A549 (cell line): ENCODE data around the gene MAT2A. TPM values are rescaled to one million over a fixed set of nuclear protein-coding genes. Genes with fewer than 3 reads are reported as not detected.

ENCODE experiments used
- ATAC-seq, 2 experiments: fragments of 200-7000 bp in 1 of 2; fragments of >200 bp in 1 of 2; cut with Nextera tagmentation in 1 of 2; cut with Tn5 transposase in 1 of 2; 3 replicates each; pipeline versions ENCODE4 v1.8.0 to v1.9.1; 2018 to 2020; ENCODE audit warnings: mild to moderate bottlenecking in 1 of 2, moderate library complexity in 1 of 2
- CTCF ChIA-PET: fragments of 300-600 bp; sonication (Branson Sonifier 250); formaldehyde crosslinking; extraction: SDS; loops from one replicate; lab custom pipeline; 2021; ENCODE audit warnings: antibody characterized with exemption, inconsistent platforms; lab: Yijun Ruan, JAX
- POLR2A ChIA-PET: fragments of 350-600 bp; formaldehyde crosslinking; extraction: SDS; loops from one replicate; lab custom pipeline; 2021; ENCODE audit warnings: antibody characterized with exemption, inconsistent platforms; lab: Yijun Ruan, JAX
- DNase-seq, 2 experiments: peaks; one replicate each; pipeline versions ENCODE4 v3.0.0 to v3.0.0-alpha.2; 2011 to 2016; ENCODE audit warnings: low read depth in 1 of 2, low spot score in 1 of 2
- FAIRE-seq: peaks from 2 replicates; lab custom pipeline; 2011; peaks lifted over from hg19 to GRCh38; lab: Jason Lieb, UNC
- H3K27ac ChIP-seq, 2 experiments: fragments of >200 bp; sonication (Bioruptor Twin); formaldehyde crosslinking; 3 replicates each; pipeline ENCODE4 v1.5.1; 2016 to 2017
- H3K4me1 ChIP-seq: fragments of >200 bp; sonication (Bioruptor Twin); formaldehyde crosslinking; 3 replicates; pipeline ENCODE4 v1.6.1; 2016
- H3K4me2 ChIP-seq: fragments of >200 bp; sonication (Bioruptor Twin); formaldehyde crosslinking; 3 replicates; pipeline ENCODE4 v1.6.1; 2016
- H3K4me3 ChIP-seq: fragments of >200 bp; sonication (Bioruptor Twin); formaldehyde crosslinking; 3 replicates; pipeline ENCODE4 v1.5.1; 2016
- H3K9me3 ChIP-seq: fragments of >200 bp; sonication (Bioruptor Twin); formaldehyde crosslinking; 3 replicates; pipeline ENCODE4 v1.6.1; 2016
- CBX8 ChIP-seq: fragments of 200-600 bp; sonication (generic); IDR thresholded peaks from 2 replicates; pipeline ENCODE4 v1.6.1; 2016
- CEBPB ChIP-seq, 2 experiments: fragments of >200 bp in 1 of 2; sonication (Bioruptor Twin) in 1 of 2; formaldehyde crosslinking in 1 of 2; IDR thresholded peaks; 2 replicates each; pipeline ENCODE4 v1.6.1; 2012 to 2016
- E2F6 ChIP-seq: IDR thresholded peaks from 2 replicates; pipeline ENCODE4 v1.6.1; 2012; ENCODE audit warnings: low read depth, borderline replicate concordance
- ESRRA ChIP-seq: fragments of 150-350 bp; IDR thresholded peaks from 2 replicates; pipeline ENCODE4 v1.6.1; 2014; ENCODE audit warnings: mild to moderate bottlenecking, low read length, borderline replicate concordance
- FOSL2 ChIP-seq, 2 experiments: fragments of 450-650 bp in 1 of 2; fragments of >200 bp in 1 of 2; sonication (Bioruptor Twin) in 1 of 2; formaldehyde crosslinking; IDR thresholded peaks; 2 replicates each; pipeline versions ENCODE4 v1.5.0 to v1.6.1; 2016 to 2020; ENCODE audit warnings: mild to moderate bottlenecking in 1 of 2, moderate library complexity in 1 of 2
- FOXS1 ChIP-seq: fragments of 250-450 bp; sonication (Bioruptor Pico); IDR thresholded peaks from 2 replicates; pipeline ENCODE4 v1.5.0; 2020; ENCODE audit warnings: mild to moderate bottlenecking, moderate library complexity
- HES2 ChIP-seq: fragments of >200 bp; sonication (Bioruptor Twin); formaldehyde crosslinking; IDR thresholded peaks from 2 replicates; pipeline ENCODE4 v1.6.1; 2016
- HEYL ChIP-seq: fragments of 250-450 bp; sonication (Bioruptor Pico); IDR thresholded peaks from 2 replicates; pipeline ENCODE4 v1.8.0; 2021; ENCODE audit warnings: mild to moderate bottlenecking, moderate library complexity
- HMGXB4 ChIP-seq: fragments of 250-450 bp; sonication (Bioruptor Pico); IDR thresholded peaks from 2 replicates; pipeline ENCODE4 v1.5.0; 2021; ENCODE audit warnings: mild to moderate bottlenecking, moderate library complexity, borderline replicate concordance
- HOXB13 ChIP-seq: fragments of 250-450 bp; sonication (Bioruptor Pico); IDR thresholded peaks from 2 replicates; pipeline ENCODE4 v1.5.0; 2020; ENCODE audit warnings: low read depth, mild to moderate bottlenecking, moderate library complexity
- HOXB5 ChIP-seq: fragments of 250-450 bp; sonication (Bioruptor Pico); IDR thresholded peaks from 2 replicates; pipeline ENCODE4 v1.5.0; 2020; ENCODE audit warnings: mild to moderate bottlenecking, moderate library complexity
- NPAS2 ChIP-seq: fragments of 250-450 bp; sonication (Bioruptor Pico); IDR thresholded peaks from 2 replicates; pipeline ENCODE4 v1.8.0; 2022; ENCODE audit warnings: mild to moderate bottlenecking, moderate library complexity, borderline replicate concordance
- PBX3 ChIP-seq: IDR thresholded peaks from 2 replicates; pipeline ENCODE4 v1.6.1; 2012
- RARB ChIP-seq: fragments of 250-450 bp; sonication (Bioruptor Pico); IDR thresholded peaks from 2 replicates; pipeline ENCODE4 v1.8.0; 2021; ENCODE audit warnings: mild to moderate bottlenecking, moderate library complexity
- RCOR1 ChIP-seq: fragments of 150-350 bp; IDR thresholded peaks from 2 replicates; pipeline ENCODE4 v1.6.1; 2014; ENCODE audit warnings: antibody characterized with exemption, low read length, low read depth
- REST ChIP-seq: fragments of 200-600 bp; sonication (generic); IDR thresholded peaks from 2 replicates; pipeline ENCODE4 v1.6.1; 2016; ENCODE audit warnings: antibody characterized with exemption, mild to moderate bottlenecking, moderate library complexity
- RNF2 ChIP-seq: fragments of 200-600 bp; sonication (generic); IDR thresholded peaks from 2 replicates; pipeline ENCODE4 v1.6.1; 2016; ENCODE audit warnings: low read depth, mild to moderate bottlenecking, antibody characterized with exemption, moderate library complexity, borderline replicate concordance
- USF2 ChIP-seq: fragments of 450-650 bp; IDR thresholded peaks from 2 replicates; pipeline ENCODE4 v1.6.1; 2014; ENCODE audit warnings: antibody characterized with exemption
- ZNF302 ChIP-seq: fragments of 250-450 bp; sonication (Bioruptor Pico); IDR thresholded peaks from 2 replicates; pipeline ENCODE4 v1.9.0; 2021; ENCODE audit warnings: inconsistent platforms, mild to moderate bottlenecking, moderate library complexity
- WGBS: methylation state at CpG from one replicate; pipeline ENCODE4 v1.1.6; 2017; ENCODE audit errors: missing lambda C conversion rate; 5-methylcytosine and 5-hydroxymethylcytosine counted together
- polyA plus RNA-seq, 4 experiments: library from polyadenylated mRNA; depleted of rRNA in 3 of 4; stranded (reverse); fragments of >200 nt; fragmentation: RNase III in 1 of 4; extraction: RNeasy Plus Mini Kit Qiagen cat#74134 plus additional on column Dnase treatment in 1 of 4; gene quantifications; 2 replicates in 3 of 4; 3 replicates in 1 of 4; pipeline ENCODE4 v1.2.3, GENCODE V29; 2011 to 2017

Gene MAT2A
- polyA plus RNA-seq, 2 of the 4 experiments (the other 2 are of a cell fraction), result 370 to 1,024 TPM

GRCh38 chr2:85554980-85555612 is 16.1 kb downstream of the MAT2A start:
- ChIA-PET CTCF (interaction anchor here (1.0 to 35.5 kb wide), 6 partner anchors 9 to 257 kb away, joined by 3 to 1185 read pairs (median 95); partner anchors contain the start of genes CAPG, MAT2A and SH2D6), POLR2A (interaction anchor here (2.0 kb wide), 1 partner anchor 16 kb away, joined by 11 read pairs; the partner anchor contains the start of gene MAT2A)
- H3K4me2 ChIP-seq, result no peak overlapping the region

GRCh38 chr2:85557130-85557529 is 18.2 kb downstream of the MAT2A start:
- Histone ChIP-seq H3K27ac (no peak overlapping the region), H3K9me3 (no peaks in the 10 kb centered on the region), H3K4me3 (no peak overlapping the region), H3K4me2 (no peak overlapping the region), H3K4me1 (peaks cover 13% of the 10 kb centered on the region)
- 90% methylated on average over 5 of the region's 5 CpGs for WGBS
- no peak for DNase-seq
- ChIA-PET CTCF (interaction anchor here (1.1 to 35.5 kb wide), 8 partner anchors 10 to 259 kb away, joined by 3 to 1185 read pairs (median 6); partner anchors contain the start of genes CAPG, MAT2A, RNF181 and SH2D6), POLR2A (interaction anchor here (1.8 kb wide), 1 partner anchor 11 kb away, joined by 4 read pairs; no protein-coding TSS in a partner anchor)
- ATAC-seq, result no peak
- FAIRE-seq, result no peak
- TF ChIP-seq RCOR1, result no peak
- no peak for TF ChIP-seq PBX3
- no peak for TF ChIP-seq NPAS2 (CRISPR knock-in tag)
- no peak for TF ChIP-seq HOXB13 (CRISPR knock-in tag)
- TF ChIP-seq ESRRA, result no peak
- TF ChIP-seq RNF2, result no peak
- no peak for TF ChIP-seq HEYL (CRISPR knock-in tag)
- no peak for TF ChIP-seq FOXS1 (CRISPR knock-in tag)
- TF ChIP-seq REST, result no peak
- TF ChIP-seq E2F6, result no peak
- no peak for TF ChIP-seq HOXB5
- no peak for TF ChIP-seq CBX8
- no peak for TF ChIP-seq CEBPB (IDR thresholded peaks at IDR 0.05)
- TF ChIP-seq HES2, result no peak
- no peak for TF ChIP-seq USF2
- no peak for TF ChIP-seq ZNF302 (CRISPR knock-in tag)
- no peak for TF ChIP-seq HMGXB4
- TF ChIP-seq, all 56 proteins: peak for 0

More at GRCh38 chr2:85554980-85555612, 16.1 kb downstream of the MAT2A start:
- Histone ChIP-seq H3K4me1 (peaks cover 12% of the 10 kb centered on the region), H3K27ac (no peak overlapping the region), H3K9me3 (no peaks in the 10 kb centered on the region), H3K4me3 (no peak overlapping the region)
- TF ChIP-seq HEYL (CRISPR knock-in tag), result no peak
- TF ChIP-seq RARB (CRISPR knock-in tag), result no peak
- TF ChIP-seq FOSL2 (IDR thresholded peaks at IDR 0.05), result no peak
- TF ChIP-seq FOSL2 (CRISPR knock-in tag; IDR thresholded peaks at IDR 0.05), result no peak
- no peak for DNase-seq
- FAIRE-seq, result no peak
- no peak for ATAC-seq
- 89% methylated on average over 3 of the region's 3 CpGs for WGBS
